Activated CD8-positive, alpha-beta memory T cell treated with anti-CD3 and anti-CD28 coated beads, Interleukin-2, amount 50 U/mL, for 48 hours (primary cell): ENCODE data around the gene JAG2.

Experiments used
- DNase-seq: peaks from one replicate; pipeline ENCODE4 v3.0.0-alpha.2; 2020

The JAG2 gene

GRCh38 chr14:105149146-105149781 lies 19.3 kb downstream of the JAG2 start:
- DNase-seq, result no peak

- no peak for DNase-seq
These were observed 19.9 kb downstream of the JAG2 start for GRCh38 chr14:105148604-105149145.

DNA sequence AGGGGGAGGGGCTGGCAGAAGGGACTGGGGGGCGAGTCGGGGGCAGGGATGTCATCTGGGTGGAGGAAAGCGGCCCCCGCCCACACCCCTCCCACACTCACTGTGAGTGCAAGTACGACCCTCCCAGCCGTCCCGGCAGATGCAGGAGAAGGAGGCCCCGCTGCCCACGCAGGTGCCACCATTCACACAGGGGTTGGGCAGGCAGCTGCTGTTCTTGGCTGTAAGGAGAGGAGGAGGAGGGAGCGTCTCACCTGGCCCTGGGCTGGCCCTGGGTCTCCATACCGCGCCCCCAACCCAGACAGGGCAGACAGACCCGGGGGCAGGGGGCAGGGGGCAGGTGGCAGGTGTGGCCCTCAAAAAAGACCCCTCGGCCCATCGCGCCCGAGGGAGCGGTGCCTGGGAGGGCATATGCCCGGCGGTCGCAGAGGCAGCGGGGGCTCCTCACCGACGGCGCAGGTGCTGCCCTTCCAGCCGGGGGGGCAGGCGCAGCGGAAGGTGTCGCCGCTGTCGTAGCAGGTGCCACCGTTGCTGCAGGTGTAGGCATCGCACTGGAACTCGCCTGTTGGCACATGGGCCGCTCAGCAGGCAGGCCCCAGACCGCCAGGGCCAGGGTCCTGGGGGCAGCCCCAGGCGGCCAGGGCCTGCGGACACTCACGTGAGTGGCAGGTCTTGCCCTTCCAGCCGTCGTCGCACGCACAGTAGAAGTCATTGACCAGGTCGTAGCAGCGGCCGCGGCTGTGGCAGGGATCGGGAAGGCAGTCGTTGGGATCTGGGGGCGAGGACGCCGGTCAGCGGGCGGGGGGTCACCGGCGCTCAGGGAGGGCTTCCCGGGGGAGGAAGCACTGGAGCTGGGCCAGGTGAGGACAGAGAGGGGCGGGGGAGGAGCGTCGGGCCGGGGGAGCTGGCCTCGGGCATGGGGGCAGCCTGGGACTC lies 20.6 kb downstream of the JAG2 start:
- no peak for DNase-seq

DNA sequence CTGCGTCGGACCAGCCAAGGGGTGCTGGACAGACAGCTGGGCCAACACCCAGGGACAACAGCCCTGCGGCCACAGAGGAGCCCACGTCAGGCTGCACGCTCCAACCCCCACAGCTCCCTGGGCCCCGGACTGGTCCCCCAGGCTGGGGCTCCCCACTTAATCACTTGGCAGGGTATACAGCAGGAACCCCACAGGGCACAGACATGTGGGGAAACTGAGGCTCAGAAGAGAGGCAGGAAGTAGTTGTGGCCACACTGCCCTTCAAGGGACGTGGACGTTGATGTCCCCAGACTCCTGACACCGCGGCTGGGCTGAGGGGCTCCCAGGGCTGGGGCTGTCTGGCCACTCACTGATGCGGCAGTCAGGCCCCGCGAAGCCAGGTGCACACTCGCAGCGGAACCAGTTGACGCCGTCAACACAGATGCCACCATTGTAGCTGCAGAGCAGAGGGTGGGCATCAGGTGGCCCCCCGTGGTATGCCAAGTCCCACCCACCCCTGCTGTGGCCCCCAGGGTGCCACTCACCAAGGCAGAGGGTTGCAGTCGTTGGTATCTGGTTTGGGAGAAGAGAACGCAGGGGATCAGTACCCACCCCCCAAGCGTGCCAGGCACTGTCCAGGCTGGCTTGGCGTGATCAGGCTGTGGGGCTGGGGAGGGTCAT lies 21.5 kb downstream of the JAG2 start:
- DNase-seq, result no peak

DNA sequence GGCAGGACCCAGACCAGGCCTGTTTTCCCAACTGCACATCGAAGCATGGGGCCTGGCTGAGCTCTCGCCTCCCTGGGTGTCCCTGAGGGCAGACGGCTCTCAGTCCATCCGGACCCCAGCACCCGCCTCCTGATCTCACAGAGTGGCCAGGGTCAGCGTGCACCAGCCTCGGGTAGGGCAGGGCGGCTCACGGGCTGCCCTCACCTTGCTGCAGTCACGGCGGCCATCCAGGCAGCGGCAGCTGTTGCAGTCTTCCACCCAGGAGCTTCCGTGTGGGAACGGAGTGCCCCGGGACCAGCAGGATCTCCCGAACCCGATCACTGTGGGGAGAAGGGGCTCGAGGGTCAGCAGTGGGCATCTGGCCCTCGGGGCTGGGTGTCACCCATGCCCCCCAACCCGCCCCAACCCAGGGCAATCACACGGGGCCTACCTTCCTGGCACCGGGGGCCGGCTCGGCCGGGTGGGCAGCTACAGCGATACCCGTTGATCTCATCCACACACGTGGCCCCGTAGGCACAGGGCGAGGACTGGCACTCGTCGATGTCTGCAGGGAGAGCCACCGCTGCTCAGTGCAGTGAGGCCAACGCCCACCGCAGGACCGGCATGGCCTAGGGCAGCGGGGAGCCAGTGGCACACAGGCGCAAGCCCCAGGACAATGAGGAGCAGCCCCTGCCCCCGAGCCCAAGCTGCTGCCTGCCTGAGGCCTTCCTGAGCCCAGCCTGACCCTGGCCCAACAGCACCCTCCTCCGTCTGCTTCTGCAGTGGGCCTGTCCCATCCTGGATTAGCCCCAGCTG lies 22.2 kb downstream of the JAG2 start:
- no peak for DNase-seq

- no peak for DNase-seq
These were observed 23.0 kb downstream of the JAG2 start for GRCh38 chr14:105145381-105146180.

DNA sequence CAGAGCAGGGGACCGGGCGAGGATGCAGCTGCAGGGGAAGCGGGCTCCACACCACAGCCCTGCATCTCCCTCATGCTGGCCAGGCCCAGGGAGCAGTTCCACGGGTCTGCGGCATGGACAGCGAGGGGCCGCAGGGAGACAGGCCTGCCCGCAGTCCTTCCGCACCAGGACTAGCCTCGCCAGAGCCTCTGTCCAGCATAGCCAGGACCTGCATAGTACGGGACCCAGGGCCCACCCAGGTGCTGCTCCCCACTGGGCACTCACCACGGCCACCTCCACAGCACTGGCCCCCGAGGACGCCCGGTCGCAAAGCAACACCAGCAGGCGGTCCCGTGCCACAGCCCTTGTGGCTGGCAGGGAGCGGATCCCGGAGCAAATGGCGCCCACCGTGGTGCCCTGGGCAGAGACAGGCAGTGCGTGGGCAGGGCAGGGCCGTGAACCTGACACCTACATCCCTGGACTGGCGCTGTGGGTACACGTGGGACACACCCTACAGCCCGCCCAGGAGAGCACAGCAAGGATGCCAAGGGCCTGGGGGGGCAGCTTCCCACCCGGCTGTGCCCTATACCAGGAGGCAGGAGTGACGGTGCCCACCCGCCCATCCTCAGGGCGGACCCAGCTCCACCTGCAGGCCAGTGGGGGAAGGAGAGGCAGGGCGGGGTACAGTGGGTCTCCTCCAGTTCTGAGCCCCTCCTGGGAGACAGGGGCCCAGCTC lies 23.8 kb downstream of the JAG2 start:
- no peak for DNase-seq

DNA sequence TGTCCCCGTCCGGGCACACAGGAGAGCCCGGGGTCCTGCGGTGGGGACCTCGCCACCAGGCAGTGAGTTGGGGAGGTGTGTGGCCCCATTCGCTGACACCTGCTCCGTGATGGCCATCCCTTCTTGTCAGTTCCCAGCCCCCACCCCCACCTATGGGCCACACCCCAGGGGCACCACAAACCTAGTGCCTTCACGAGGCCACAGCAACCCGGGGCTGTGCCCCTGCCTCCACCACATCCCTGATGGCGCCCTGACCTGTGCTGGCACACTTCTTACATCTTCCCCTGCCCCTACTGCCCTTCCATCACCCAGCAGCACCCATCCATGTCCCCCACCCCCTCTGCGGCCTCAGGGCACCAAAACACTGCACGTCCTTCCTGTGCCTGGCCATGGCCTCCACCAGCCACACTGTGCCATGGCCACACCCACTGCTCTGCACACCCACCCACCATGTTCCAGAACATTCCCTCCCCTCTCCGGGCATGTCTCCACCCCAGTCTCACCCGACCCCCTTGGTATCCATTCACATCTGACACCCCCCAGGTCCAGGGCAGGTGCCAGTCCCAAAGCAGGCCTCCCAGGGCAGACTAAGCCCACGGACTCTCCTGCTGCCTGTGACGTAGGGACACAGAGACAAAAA lies 24.4 kb downstream of the JAG2 start:
- no peak for DNase-seq

DNA sequence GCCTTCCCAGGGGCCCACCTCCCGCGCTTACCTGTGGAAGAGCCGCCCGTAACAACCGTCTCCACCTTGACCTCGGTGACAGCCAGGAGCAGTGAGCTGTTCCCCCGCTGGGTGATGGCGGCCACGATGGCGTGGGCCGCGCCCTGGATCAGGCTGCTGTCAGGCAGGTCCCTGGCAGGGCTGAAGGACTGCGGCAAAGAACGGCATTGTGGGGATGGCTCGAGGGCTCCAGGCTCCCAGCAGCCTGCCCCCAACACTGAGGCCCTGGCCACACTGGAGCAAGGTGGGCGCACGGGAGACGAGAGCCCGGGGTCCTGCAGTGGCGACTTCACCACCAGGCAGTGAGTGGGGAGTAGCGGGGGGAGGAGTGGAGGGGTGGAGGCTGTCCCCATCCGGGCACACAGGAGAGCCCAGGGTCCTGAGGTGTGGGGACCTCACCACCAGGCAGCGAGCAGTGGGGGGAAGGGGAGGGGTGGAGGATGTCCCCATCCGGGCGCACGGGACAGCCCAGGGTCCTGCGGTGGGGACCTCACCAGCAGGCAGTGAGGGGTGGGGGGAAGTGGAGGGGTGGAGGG lies 25.0 kb downstream of the JAG2 start:
- no peak for DNase-seq

DNA sequence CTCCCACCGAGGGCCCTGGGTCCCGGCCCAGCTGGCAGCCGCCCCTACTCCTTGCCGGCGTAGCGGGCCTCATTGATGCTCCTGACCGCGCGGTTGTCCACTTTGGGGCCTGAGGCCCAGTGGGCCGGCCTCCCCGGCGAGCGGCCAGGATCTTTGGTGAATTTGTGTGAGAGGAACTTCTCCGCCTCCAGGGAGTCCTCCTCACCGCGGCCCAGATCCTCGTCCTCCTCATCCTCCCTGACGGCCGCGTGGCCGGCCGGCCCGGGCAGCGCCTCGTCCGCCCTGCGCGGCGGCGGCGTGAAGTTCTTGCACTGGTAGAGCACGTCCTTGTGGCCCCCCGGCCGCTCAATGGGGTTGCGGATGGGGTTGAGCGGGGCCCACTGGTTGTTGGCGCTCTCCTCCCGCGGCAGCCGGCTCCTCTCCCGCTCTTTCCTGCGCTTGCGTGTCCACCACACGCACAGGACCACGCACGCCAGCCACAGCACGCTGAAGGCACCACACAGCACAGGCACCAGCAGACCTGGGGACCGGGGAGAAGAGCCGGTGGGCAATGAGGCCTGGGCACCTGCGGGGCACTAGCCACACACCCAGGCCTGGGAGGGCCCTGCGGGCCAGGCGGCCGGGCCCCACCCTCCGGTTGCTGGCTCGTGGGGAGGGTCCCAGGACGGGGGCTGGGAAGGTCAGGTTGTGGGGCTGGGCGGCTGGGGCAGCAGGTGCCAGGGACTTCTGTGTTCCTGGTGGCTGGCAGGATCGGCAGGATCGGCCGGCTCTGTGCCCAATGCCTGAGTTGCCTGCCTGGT lies 25.7 kb downstream of the JAG2 start:
- DNase-seq, result no peak

- DNase-seq, result no peak
These were observed 26.9 kb downstream of the JAG2 start for GRCh38 chr14:105141486-105142281.

DNA sequence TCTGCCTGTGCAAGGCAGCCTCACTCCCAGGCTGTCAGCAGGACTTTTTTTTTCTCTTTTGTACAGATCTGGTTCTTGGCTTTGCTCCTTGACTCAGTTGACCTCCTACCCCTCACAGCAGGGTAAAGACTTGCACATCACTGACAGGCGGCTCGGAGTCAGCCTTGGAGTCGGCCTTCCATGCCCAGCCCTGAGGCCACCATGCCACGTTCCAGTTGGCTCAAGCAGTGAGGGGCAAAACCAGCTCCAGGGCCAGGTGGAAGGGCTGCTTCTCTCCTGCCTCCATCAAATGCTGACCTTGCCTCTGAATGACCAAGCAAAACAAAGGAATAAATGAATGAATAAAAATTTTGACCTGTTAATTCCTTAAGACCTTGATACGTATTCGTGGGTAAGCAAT lies 27.6 kb downstream of the JAG2 start:
- DNase-seq, result no peak

DNA sequence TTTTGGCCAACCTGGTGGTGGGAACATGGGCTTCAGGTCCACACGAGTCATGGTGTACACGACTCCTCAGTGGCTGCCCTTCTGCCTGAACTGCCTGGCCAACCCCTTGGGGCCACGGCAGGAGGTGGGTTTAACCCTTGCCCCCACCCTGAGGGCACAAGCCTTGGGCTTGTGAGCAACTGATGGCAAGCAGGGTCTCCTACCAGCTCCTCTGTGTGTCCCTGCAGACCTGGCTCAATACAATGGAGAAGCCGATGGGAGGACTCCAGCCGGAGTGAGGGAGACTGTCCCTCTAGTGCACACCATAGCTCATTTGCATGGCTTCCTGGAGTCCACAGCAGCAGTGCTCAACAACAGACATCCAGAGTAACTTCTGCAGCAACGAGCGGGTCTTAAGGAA lies 28.0 kb downstream of the JAG2 start:
- no peak for DNase-seq

DNA sequence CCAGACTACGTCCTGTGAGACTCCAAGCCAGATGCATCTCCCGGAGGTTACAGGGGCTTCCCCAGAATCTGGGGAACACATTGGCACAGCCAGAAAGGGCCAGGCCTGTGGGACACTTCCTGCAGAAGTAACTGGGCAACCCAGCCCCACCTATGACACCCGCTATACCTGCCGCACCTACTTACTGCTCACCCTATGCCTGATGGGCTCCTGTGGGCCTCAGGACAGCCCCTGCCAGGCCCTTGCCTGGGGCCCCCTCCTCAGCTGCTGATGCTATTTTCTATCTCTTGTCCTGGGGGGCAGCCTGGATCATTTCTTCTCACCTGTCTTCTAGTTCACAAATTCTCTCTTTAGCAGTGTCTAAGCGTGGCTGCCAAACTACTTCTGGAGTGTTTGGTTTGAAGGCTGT lies 28.7 kb downstream of the JAG2 start:
- DNase-seq, result no peak

- DNase-seq, result no peak
These were observed 29.3 kb downstream of the JAG2 start for GRCh38 chr14:105139212-105139825.

DNA sequence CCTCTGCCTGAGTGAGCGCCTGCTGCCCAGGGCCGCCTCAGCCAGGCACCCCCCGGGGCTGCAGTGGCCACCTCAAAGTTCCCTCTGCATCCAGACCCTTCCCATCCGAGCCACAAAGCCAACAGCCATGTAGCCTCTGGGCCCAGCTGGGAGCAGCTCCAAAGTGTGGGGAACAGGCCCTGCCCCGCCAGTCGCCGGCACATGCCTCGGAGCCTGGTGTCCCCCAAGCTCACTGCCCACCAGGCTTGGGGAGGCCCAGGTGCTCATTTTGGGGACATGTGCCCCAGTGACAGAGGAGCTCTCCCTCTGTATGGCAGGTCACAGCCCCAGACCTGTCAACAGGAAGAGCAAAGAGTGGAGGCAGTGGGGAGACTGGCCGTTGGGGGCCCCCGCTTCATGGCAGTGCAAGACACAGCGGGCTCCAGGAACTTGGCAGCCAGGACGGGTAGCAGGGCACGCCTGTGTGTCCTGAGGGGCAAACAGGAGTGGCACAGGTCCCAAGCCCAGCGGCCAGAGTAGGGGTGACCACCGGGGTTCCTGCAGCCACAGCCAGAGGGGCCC lies 29.9 kb downstream of the JAG2 start:
- DNase-seq, result no peak

DNA sequence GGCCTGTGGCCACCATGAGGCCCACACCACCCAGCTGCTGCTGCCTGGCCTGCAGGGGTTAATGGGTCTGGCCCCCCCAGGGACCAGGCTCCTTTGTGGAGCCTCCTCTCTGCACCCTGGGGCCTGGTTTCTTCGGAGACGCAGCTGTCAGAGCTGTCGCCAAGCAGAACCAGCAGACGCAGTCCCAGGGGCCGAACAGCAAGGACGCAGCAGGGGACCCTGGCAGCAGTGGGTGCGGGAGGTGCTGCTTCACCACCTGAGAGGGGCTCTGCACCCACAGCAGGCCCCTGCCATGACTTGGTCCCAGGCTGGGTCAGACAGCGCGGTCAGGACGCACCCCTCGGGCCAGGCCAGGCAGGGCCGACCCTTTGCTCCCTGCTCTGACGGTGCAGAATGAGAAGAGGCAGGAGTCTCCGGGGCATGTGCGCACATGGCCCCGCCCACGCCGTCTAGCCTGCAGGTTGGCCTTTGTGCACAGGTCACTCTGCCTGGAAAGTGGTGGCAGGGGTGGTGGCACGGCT lies 30.5 kb downstream of the JAG2 start:
- DNase-seq, result no peak
